GM23338 (cell line): ENCODE data around the gene MCIDAS. TPM values are rescaled to one million over a fixed set of nuclear protein-coding genes. Genes with fewer than 3 reads are reported as not detected.

ENCODE experiments used
- ATAC-seq: fragments of 200-7000 bp; cut with Tn5 transposase; 3 replicates; pipeline ENCODE4 v1.9.1; 2020
- DNase-seq: peaks from one replicate; pipeline ENCODE4 v3.0.0-alpha.2; 2015; ENCODE audit warnings: low spot score
- H2AFZ ChIP-seq: fragments of 200-600 bp; sonication (generic); 2 replicates; pipeline ENCODE4 v1.8.0; 2016; ENCODE audit warnings: antibody characterized with exemption, mild to moderate bottlenecking, moderate library complexity
- H3F3A ChIP-seq: fragments of 200-600 bp; sonication (generic); replicated peaks from 2 replicates; pipeline ENCODE4 v1.8.0; 2017; ENCODE audit warnings: antibody characterized with exemption, mixed run types, low read depth
- H3K27ac ChIP-seq: fragments of 200-600 bp; sonication (generic); 2 replicates; pipeline ENCODE4 v1.6.1; 2016; ENCODE audit warnings: low read depth
- H3K27me3 ChIP-seq: fragments of 200-600 bp; sonication (generic); 2 replicates; pipeline ENCODE4 v1.8.0; 2016; ENCODE audit warnings: mild to moderate bottlenecking, mixed run types, moderate library complexity; ENCODE audit not compliant: insufficient read depth
- H3K36me3 ChIP-seq: fragments of 200-600 bp; sonication (generic); 2 replicates; pipeline ENCODE4 v1.8.0; 2016; ENCODE audit warnings: mild to moderate bottlenecking; ENCODE audit not compliant: insufficient read depth
- H3K4me1 ChIP-seq: fragments of 200-600 bp; sonication (generic); 2 replicates; pipeline ENCODE4 v1.8.0; 2016; ENCODE audit warnings: mild to moderate bottlenecking, moderate library complexity; ENCODE audit not compliant: insufficient read depth
- H3K4me2 ChIP-seq: fragments of 200-600 bp; sonication (generic); 2 replicates; pipeline ENCODE4 v1.7.1; 2017; ENCODE audit warnings: mixed run types
- H3K4me3 ChIP-seq: fragments of 200-600 bp; sonication (generic); 2 replicates; pipeline ENCODE4 v1.6.1; 2016; ENCODE audit warnings: mixed run types
- H3K79me2 ChIP-seq: fragments of 200-600 bp; sonication (generic); replicated peaks from 2 replicates; pipeline ENCODE4 v1.8.0; 2017; ENCODE audit warnings: mild to moderate bottlenecking; ENCODE audit not compliant: insufficient read depth
- H3K9me2 ChIP-seq: fragments of 200-600 bp; sonication (generic); 2 replicates; pipeline ENCODE4 v1.8.0; 2017; ENCODE audit not compliant: insufficient read depth
- H4K20me1 ChIP-seq: fragments of 200-600 bp; sonication (generic); replicated peaks from 2 replicates; pipeline ENCODE4 v1.8.0; 2017; ENCODE audit warnings: mild to moderate bottlenecking; ENCODE audit not compliant: insufficient read depth
- H3K27ac Mint-ChIP-seq: 2 replicates; pipeline ENCODE4 v1.8.0; 2020; ENCODE audit warnings: inconsistent platforms, mild to moderate bottlenecking, moderate library complexity, mixed read lengths
- H3K27me3 Mint-ChIP-seq: 3 replicates; pipeline ENCODE4 v1.8.0; 2022; ENCODE audit warnings: low read depth, mild to moderate bottlenecking, moderate library complexity, mixed read lengths, inconsistent platforms; ENCODE audit not compliant: insufficient read depth, poor library complexity
- H3K36me3 Mint-ChIP-seq: 3 replicates; pipeline ENCODE4 v1.8.0; 2021; ENCODE audit warnings: low read depth, mild to moderate bottlenecking, inconsistent platforms, moderate library complexity, mixed read lengths
- H3K4me1 Mint-ChIP-seq: 3 replicates; pipeline ENCODE4 v1.8.0; 2020; ENCODE audit warnings: mild to moderate bottlenecking, inconsistent platforms, mixed read lengths
- H3K4me3 Mint-ChIP-seq: 3 replicates; pipeline ENCODE4 v1.8.0; 2021; ENCODE audit warnings: moderate library complexity, mild to moderate bottlenecking, inconsistent platforms, mixed read lengths
- H3K9me3 Mint-ChIP-seq: 3 replicates; pipeline ENCODE4 v1.8.0; 2020; ENCODE audit warnings: moderate library complexity, mild to moderate bottlenecking, inconsistent platforms, mixed read lengths
- CREB1 ChIP-seq: fragments of 250-450 bp; sonication (Bioruptor Pico); IDR thresholded peaks from 2 replicates; pipeline ENCODE4 v1.5.0; 2020; ENCODE audit warnings: low read depth, mild to moderate bottlenecking, moderate library complexity
- EZH2 ChIP-seq: fragments of 200-600 bp; sonication (generic); IDR thresholded peaks from one replicate; pipeline ENCODE4 v1.8.0; 2017; ENCODE audit warnings: antibody characterized with exemption, mild to moderate bottlenecking, low read depth; ENCODE audit not compliant: unreplicated experiment
- EZH2phosphoT487 ChIP-seq: fragments of 200-600 bp; sonication (generic); IDR thresholded peaks from one replicate; pipeline ENCODE4 v1.8.1; 2018; ENCODE audit warnings: antibody characterized with exemption; ENCODE audit not compliant: unreplicated experiment
- JUNB ChIP-seq: IDR thresholded peaks from one replicate; pipeline ENCODE4 v1.6.1; 2016; ENCODE audit warnings: antibody characterized with exemption; ENCODE audit not compliant: unreplicated experiment
- NANOG ChIP-seq: IDR thresholded peaks from 2 replicates; pipeline ENCODE4 v1.6.1; 2016; ENCODE audit warnings: antibody characterized with exemption, borderline replicate concordance
- STAT1 ChIP-seq: IDR thresholded peaks from one replicate; pipeline ENCODE4 v1.6.1; 2016; ENCODE audit warnings: antibody characterized with exemption; ENCODE audit not compliant: unreplicated experiment
- ZNF114 ChIP-seq: fragments of 250-450 bp; sonication (Bioruptor Pico); IDR thresholded peaks from 2 replicates; pipeline ENCODE4 v1.5.0; 2020; ENCODE audit warnings: mild to moderate bottlenecking, moderate library complexity
- ZNF331 ChIP-seq: fragments of 250-450 bp; sonication (Bioruptor Pico); IDR thresholded peaks from 2 replicates; pipeline ENCODE4 v1.5.0; 2020; ENCODE audit warnings: low read depth, mild to moderate bottlenecking, moderate library complexity
- polyA plus RNA-seq: library from polyadenylated mRNA; unstranded; fragments of >200 nt; fragmentation: Nextera tagmentation; extraction: Ambion mirVana; gene quantifications from 2 replicates; pipeline ENCODE4 v1.2.1, GENCODE V29; 2016
- total RNA-seq: library from RNA; depleted of rRNA; stranded (reverse); fragments of >200 nt; shearing (Covaris generic); gene quantifications from 2 replicates; pipeline ENCODE4 v1.2.3, GENCODE V29; 2014
- TF ChIP-seq, protein P1 (sequence below): IDR thresholded peaks from 2 replicates; pipeline ENCODE4 v1.6.1; 2016; ENCODE audit warnings: antibody characterized with exemption
- TF ChIP-seq, protein P2 (sequence below): fragments of 250-450 bp; sonication (Bioruptor Pico); IDR thresholded peaks from 2 replicates; pipeline ENCODE4 v1.5.0; 2020; ENCODE audit warnings: mild to moderate bottlenecking, moderate library complexity
- TF ChIP-seq, protein P3 (sequence below), 2 experiments: fragments of 200-600 bp in 1 of 2; sonication (generic) in 1 of 2; conservative IDR thresholded peaks; 2 replicates each; pipeline versions ENCODE4 v1.5.1 to v1.6.1; 2016 to 2017; ENCODE audit warnings: antibody characterized with exemption in 2 of 2, low read depth in 2 of 2, mild to moderate bottlenecking in 2 of 2, moderate library complexity in 1 of 2

MCIDAS gene
- total and polyA plus RNA-seq, 2 experiments from 2014 or later, result not detected

DNA sequence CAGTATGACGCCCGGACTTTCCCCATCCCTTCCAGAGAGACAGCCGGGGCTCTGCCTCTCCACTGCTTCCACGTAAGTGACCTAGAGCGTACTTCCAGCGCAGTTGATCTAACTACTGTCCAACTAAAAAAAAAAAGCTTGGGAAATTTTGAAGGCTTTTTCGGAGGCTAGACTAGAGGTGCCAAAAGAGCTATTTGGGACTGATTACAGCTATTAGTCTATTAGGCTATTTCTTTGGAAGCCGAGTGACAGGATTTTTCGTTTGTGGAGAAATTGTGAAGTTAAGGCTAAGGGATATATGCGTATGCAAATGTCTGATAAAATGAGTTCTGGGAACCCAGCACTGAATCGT is 4.8 kb upstream of the MCIDAS start:
- peak overlapping the region; percentile 98 for H2AFZ ChIP-seq
- peaks cover 34% of the 10 kb centered on the region for H3K4me1 ChIP-seq
- peak overlapping the region; percentile 88 for H3K4me3 Mint-ChIP-seq
- H3F3A ChIP-seq, result peaks cover 30% of the 10 kb centered on the region
- peaks cover 97% of the 10 kb centered on the region for H3K27me3 Mint-ChIP-seq
- H3K27me3 ChIP-seq, result peaks cover 100% of the 10 kb centered on the region
- H3K9me3 Mint-ChIP-seq, result peaks cover 5% of the 10 kb centered on the region
- peak overlapping the region; percentile 95 for H3K4me2 ChIP-seq
- no peak overlapping the region for H3K27ac Mint-ChIP-seq
- no peak for ATAC-seq
- no peaks in the 10 kb centered on the region for H3K79me2 ChIP-seq
- H3K36me3 ChIP-seq, result no peaks in the 10 kb centered on the region; the same call in 1 of the 2 replicates
- peak overlapping the region; percentile 74 for H3K4me3 ChIP-seq
- H3K9me2 ChIP-seq, result no peaks in the 10 kb centered on the region
- H4K20me1 ChIP-seq, result peaks cover 38% of the 10 kb centered on the region
- no peak for DNase-seq
- H3K27ac ChIP-seq, result no peak overlapping the region
- H3K36me3 Mint-ChIP-seq, result peaks cover 3% of the 10 kb centered on the region; the same call in 1 of the 3 replicates
- TF ChIP-seq EZH2 (peak; percentile 96), EZH2phosphoT487 (no peak)
- peaks cover 27% of the 10 kb centered on the region for H3K4me1 Mint-ChIP-seq

DNA sequence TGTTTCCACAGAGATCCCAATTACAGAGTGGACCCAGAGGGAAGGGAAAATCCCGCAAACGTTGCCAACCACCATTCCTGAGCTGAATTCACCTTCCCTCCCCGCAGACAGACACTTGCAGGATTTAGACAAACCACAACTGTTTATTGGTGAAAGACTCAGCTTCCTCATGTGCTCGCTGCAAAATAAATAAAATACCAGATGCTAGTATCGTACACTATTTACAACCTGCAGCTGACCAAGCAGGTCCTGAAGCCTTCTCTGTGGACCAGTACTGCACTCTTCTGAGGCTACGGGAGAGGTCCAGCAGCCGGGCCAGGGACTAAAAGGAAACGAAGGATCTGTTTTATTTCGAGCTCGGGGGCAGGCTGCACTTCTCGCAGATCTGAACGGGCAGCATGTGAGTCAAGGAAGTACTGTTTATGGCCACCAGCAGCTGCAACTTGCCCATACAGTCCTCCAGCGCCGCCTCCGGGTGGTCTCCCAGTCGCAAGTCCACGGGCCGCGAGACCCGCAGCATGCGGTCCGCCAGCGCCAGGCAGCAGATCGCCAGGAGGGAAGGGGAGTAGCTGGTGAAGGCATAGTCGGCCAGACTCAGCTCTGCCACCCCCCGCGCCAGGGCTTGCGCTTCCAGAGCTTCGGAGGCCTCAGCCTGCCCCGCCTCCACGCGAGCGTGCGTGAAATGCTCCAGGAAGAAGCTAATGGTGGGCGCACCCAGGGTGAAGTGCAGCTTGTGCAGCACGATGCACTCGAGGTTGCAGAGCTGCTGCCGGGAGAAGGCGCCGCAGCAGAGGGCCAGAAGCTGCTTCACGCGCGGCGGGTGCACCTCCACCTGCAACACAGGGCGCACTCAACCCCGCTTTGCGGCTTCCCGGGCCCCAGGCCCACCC is 4.2 kb upstream of the MCIDAS start:
- DNase-seq (peak; percentile 36), ATAC-seq (no peak)
- Mint-ChIP-seq H3K36me3 (peaks cover 3% of the 10 kb centered on the region; the same call in 1 of the 3 replicates), H3K27me3 (peaks cover 96% of the 10 kb centered on the region), H3K27ac (no peak overlapping the region), H3K9me3 (peaks cover 5% of the 10 kb centered on the region), H3K4me1 (peaks cover 27% of the 10 kb centered on the region), H3K4me3 (peak overlapping the region; percentile 88)
- Histone ChIP-seq H3K4me2 (peak overlapping the region; percentile 95), H2AFZ (peak overlapping the region; percentile 98; the same call in 1 of the 2 replicates), H3K27me3 (peaks cover 100% of the 10 kb centered on the region), H3K27ac (no peak overlapping the region), H3K4me1 (peaks cover 34% of the 10 kb centered on the region), H3K79me2 (no peaks in the 10 kb centered on the region), H3K4me3 (peak overlapping the region; percentile 74), H3K9me2 (no peaks in the 10 kb centered on the region), H3F3A (peaks cover 30% of the 10 kb centered on the region), H3K36me3 (no peaks in the 10 kb centered on the region; the same call in 1 of the 2 replicates), H4K20me1 (peaks cover 38% of the 10 kb centered on the region)
- TF ChIP-seq ZNF114 (CRISPR knock-in tag) (no peak), JUNB (no peak), CREB1 (CRISPR knock-in tag) (no peak), NANOG (no peak), EZH2 (peak; percentile 87), EZH2phosphoT487 (peak; percentile 67), STAT1 (no peak), ZNF331 (CRISPR knock-in tag) (no peak)
- TF ChIP-seq, protein P1, sequence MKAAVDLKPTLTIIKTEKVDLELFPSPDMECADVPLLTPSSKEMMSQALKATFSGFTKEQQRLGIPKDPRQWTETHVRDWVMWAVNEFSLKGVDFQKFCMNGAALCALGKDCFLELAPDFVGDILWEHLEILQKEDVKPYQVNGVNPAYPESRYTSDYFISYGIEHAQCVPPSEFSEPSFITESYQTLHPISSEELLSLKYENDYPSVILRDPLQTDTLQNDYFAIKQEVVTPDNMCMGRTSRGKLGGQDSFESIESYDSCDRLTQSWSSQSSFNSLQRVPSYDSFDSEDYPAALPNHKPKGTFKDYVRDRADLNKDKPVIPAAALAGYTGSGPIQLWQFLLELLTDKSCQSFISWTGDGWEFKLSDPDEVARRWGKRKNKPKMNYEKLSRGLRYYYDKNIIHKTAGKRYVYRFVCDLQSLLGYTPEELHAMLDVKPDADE, result no peak
- TF ChIP-seq, protein P2, sequence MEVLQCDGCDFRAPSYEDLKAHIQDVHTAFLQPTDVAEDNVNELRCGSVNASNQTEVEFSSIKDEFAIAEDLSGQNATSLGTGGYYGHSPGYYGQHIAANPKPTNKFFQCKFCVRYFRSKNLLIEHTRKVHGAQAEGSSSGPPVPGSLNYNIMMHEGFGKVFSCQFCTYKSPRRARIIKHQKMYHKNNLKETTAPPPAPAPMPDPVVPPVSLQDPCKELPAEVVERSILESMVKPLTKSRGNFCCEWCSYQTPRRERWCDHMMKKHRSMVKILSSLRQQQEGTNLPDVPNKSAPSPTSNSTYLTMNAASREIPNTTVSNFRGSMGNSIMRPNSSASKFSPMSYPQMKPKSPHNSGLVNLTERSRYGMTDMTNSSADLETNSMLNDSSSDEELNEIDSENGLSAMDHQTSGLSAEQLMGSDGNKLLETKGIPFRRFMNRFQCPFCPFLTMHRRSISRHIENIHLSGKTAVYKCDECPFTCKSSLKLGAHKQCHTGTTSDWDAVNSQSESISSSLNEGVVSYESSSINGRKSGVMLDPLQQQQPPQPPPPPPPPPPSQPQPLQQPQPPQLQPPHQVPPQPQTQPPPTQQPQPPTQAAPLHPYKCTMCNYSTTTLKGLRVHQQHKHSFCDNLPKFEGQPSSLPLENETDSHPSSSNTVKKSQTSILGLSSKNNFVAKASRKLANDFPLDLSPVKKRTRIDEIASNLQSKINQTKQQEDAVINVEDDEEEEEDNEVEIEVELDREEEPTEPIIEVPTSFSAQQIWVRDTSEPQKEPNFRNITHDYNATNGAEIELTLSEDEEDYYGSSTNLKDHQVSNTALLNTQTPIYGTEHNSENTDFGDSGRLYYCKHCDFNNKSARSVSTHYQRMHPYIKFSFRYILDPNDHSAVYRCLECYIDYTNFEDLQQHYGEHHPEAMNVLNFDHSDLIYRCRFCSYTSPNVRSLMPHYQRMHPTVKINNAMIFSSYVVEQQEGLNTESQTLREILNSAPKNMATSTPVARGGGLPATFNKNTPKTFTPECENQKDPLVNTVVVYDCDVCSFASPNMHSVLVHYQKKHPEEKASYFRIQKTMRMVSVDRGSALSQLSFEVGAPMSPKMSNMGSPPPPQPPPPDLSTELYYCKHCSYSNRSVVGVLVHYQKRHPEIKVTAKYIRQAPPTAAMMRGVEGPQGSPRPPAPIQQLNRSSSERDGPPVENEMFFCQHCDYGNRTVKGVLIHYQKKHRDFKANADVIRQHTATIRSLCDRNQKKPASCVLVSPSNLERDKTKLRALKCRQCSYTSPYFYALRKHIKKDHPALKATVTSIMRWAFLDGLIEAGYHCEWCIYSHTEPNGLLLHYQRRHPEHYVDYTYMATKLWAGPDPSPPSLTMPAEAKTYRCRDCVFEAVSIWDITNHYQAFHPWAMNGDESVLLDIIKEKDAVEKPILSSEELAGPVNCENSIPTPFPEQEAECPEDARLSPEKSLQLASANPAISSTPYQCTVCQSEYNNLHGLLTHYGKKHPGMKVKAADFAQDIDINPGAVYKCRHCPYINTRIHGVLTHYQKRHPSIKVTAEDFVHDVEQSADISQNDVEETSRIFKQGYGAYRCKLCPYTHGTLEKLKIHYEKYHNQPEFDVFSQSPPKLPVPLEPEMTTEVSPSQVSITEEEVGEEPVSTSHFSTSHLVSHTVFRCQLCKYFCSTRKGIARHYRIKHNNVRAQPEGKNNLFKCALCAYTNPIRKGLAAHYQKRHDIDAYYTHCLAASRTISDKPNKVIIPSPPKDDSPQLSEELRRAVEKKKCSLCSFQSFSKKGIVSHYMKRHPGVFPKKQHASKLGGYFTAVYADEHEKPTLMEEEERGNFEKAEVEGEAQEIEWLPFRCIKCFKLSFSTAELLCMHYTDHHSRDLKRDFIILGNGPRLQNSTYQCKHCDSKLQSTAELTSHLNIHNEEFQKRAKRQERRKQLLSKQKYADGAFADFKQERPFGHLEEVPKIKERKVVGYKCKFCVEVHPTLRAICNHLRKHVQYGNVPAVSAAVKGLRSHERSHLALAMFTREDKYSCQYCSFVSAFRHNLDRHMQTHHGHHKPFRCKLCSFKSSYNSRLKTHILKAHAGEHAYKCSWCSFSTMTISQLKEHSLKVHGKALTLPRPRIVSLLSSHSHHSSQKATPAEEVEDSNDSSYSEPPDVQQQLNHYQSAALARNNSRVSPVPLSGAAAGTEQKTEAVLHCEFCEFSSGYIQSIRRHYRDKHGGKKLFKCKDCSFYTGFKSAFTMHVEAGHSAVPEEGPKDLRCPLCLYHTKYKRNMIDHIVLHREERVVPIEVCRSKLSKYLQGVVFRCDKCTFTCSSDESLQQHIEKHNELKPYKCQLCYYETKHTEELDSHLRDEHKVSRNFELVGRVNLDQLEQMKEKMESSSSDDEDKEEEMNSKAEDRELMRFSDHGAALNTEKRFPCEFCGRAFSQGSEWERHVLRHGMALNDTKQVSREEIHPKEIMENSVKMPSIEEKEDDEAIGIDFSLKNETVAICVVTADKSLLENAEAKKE, result no peak
- TF ChIP-seq, protein P3, sequence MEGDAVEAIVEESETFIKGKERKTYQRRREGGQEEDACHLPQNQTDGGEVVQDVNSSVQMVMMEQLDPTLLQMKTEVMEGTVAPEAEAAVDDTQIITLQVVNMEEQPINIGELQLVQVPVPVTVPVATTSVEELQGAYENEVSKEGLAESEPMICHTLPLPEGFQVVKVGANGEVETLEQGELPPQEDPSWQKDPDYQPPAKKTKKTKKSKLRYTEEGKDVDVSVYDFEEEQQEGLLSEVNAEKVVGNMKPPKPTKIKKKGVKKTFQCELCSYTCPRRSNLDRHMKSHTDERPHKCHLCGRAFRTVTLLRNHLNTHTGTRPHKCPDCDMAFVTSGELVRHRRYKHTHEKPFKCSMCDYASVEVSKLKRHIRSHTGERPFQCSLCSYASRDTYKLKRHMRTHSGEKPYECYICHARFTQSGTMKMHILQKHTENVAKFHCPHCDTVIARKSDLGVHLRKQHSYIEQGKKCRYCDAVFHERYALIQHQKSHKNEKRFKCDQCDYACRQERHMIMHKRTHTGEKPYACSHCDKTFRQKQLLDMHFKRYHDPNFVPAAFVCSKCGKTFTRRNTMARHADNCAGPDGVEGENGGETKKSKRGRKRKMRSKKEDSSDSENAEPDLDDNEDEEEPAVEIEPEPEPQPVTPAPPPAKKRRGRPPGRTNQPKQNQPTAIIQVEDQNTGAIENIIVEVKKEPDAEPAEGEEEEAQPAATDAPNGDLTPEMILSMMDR (conservative IDR thresholded peaks at IDR 0.05; ENCODE audit: low read depth in 2 of 2), result no peak
